HepG2 (cell line): ENCODE results near the gene UQCRC2. TPM values are rescaled to one million over a fixed set of nuclear protein-coding genes. Genes with fewer than 3 reads are reported as not detected.

Experiments used
- FOSL2 ChIP-seq: sonication (generic); formaldehyde crosslinking; IDR thresholded peaks from 2 replicates; pipeline ENCODE4 v1.4.0; 2020; ENCODE audit warnings: missing genetic modification reagents
- JDP2 ChIP-seq: sonication (generic); formaldehyde crosslinking; IDR thresholded peaks from 2 replicates; pipeline ENCODE4 v1.8.1; 2022; ENCODE audit warnings: missing genetic modification reagents, borderline replicate concordance
- NBN ChIP-seq: fragments of 450-650 bp; conservative IDR thresholded peaks from 2 replicates; pipeline ENCODE4 v1.6.1; 2017
- NFIB ChIP-seq: sonication (generic); formaldehyde crosslinking; IDR thresholded peaks from 2 replicates; pipeline ENCODE4 v1.9.0; 2021; ENCODE audit warnings: missing genetic modification reagents, mild to moderate bottlenecking, borderline replicate concordance
- PATZ1 ChIP-seq: sonication (generic); formaldehyde crosslinking; IDR thresholded peaks from 2 replicates; pipeline ENCODE4 v1.4.0; 2020; ENCODE audit warnings: missing genetic modification reagents
- POLR2AphosphoS2 ChIP-seq: IDR thresholded peaks from 2 replicates; pipeline ENCODE4 v1.6.1; 2011; ENCODE audit warnings: low read depth, low read length, improper control_type of control experiment
- SAP130 ChIP-seq: IDR thresholded peaks from 2 replicates; pipeline ENCODE4 v1.6.1; 2016; ENCODE audit warnings: low read depth
- SMAD3 ChIP-seq: sonication (generic); formaldehyde crosslinking; IDR thresholded peaks from 2 replicates; pipeline ENCODE4 v1.4.0; 2020; ENCODE audit warnings: missing genetic modification reagents
- SNRNP70 ChIP-seq: fragments of 200-400 bp; formaldehyde crosslinking; IDR thresholded peaks from 2 replicates; pipeline ENCODE4 v1.6.1; 2017; ENCODE audit warnings: mild to moderate bottlenecking, low read depth, low read length, moderate library complexity
- TCF7 ChIP-seq: sonication (generic); IDR thresholded peaks from 2 replicates; pipeline ENCODE4 v1.6.1; 2016; ENCODE audit warnings: antibody characterized with exemption, low read depth
- TIGD3 ChIP-seq: sonication (generic); formaldehyde crosslinking; IDR thresholded peaks from 2 replicates; pipeline ENCODE4 v1.5.1; 2020; ENCODE audit warnings: mild to moderate bottlenecking, missing genetic modification reagents, borderline replicate concordance
- ZNF251 ChIP-seq: sonication (generic); formaldehyde crosslinking; IDR thresholded peaks from 2 replicates; pipeline ENCODE4 v1.9.0; 2021; ENCODE audit warnings: mild to moderate bottlenecking, missing genetic modification reagents
- ZNF280B ChIP-seq: sonication (generic); formaldehyde crosslinking; IDR thresholded peaks from 2 replicates; pipeline ENCODE4 v1.5.0; 2020; ENCODE audit warnings: missing genetic modification reagents, mild to moderate bottlenecking, borderline replicate concordance
- ZNF282 ChIP-seq: fragments of 450-650 bp; IDR thresholded peaks from 2 replicates; pipeline ENCODE4 v1.6.1; 2018; ENCODE audit not compliant: partially characterized antibody
- ZNF691 ChIP-seq: sonication (generic); formaldehyde crosslinking; IDR thresholded peaks from 2 replicates; pipeline ENCODE4 v1.4.0; 2020; ENCODE audit warnings: missing genetic modification reagents, low read depth, mild to moderate bottlenecking, borderline replicate concordance
- ZNF713 ChIP-seq: sonication (generic); formaldehyde crosslinking; IDR thresholded peaks from 2 replicates; pipeline ENCODE4 v1.4.0; 2020; ENCODE audit warnings: mild to moderate bottlenecking, missing genetic modification reagents
- ZNF724P ChIP-seq: sonication (generic); formaldehyde crosslinking; IDR thresholded peaks from 2 replicates; pipeline ENCODE4 v1.8.0; 2022; ENCODE audit warnings: missing genetic modification reagents, borderline replicate concordance
- polyA plus RNA-seq, 8 experiments: library from polyadenylated mRNA; depleted of rRNA in 3 of 8; stranded (reverse) in 7 of 8; unstranded in 1 of 8; fragments of >200 nt; fragmentation: Illumina TruSeq in 4 of 8; extraction: Trizol in 4 of 8; gene quantifications; 2 replicates each; pipeline versions ENCODE4 v1.2.1 to v1.2.3, GENCODE V29; 2011 to 2016; ENCODE audit warnings: low read depth in 4 of 8, missing spikeins in 1 of 8, mixed read lengths in 1 of 8; ENCODE audit not compliant: insufficient read depth in 1 of 8
- total RNA-seq, 5 experiments: library from RNA; depleted of rRNA; stranded (reverse); fragments of >200 nt; fragmentation: Illumina TruSeq; extraction: Trizol; gene quantifications; 2 replicates each; pipeline ENCODE4 v1.2.3, GENCODE V29; 2016; ENCODE audit warnings: low read depth in 1 of 5
- TF ChIP-seq, protein P1 (sequence below): sonication (generic); formaldehyde crosslinking; IDR thresholded peaks from 2 replicates; pipeline ENCODE4 v1.8.0; 2022; ENCODE audit warnings: missing genetic modification reagents, mild to moderate bottlenecking, inconsistent platforms, borderline replicate concordance
- TF ChIP-seq, protein P2 (sequence below): sonication (generic); formaldehyde crosslinking; IDR thresholded peaks from 2 replicates; pipeline ENCODE4 v1.9.0; 2021; ENCODE audit warnings: missing genetic modification reagents, borderline replicate concordance

Gene UQCRC2
- total and polyA plus RNA-seq, 2 of the 13 experiments (the other 11 are each of a cell fraction or from before 2014, with no cell fraction given) = 442 to 536 TPM

DNA sequence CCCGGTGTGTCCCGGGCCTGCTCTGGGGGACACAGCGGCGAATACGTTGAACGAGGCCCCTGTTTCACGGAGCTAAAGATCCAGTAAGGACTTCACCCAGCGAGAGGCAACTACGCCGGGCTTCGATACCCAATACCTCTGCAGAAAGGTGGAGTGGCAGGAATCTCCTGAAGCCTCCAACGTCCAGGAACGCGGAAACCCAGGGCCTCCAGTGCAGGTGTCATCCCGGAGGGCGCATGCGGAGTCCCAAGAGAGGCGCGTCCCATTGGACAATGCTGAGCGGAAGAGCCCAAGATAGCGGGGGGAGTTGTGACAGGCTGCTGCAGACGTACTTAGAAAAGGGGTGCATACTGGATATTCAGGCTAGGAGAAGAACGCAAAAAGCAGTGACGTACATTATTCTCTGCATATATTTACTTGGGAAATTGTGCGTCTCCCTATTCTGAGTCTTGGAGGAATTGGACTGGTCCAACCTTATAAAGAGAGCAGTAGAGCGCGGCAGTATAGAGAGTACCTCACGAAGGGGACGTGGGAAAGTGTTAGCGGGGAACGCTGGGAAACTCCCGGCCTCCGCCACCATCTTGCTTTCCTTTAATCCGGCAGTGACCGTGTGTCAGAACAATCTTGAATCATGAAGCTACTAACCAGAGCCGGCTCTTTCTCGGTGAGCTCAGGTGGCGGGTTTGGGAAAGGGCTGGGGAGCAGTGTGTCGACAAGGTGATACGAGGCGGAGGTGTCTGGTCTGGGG lies at the start of gene UQCRC2 (continued):
- TF ChIP-seq NFIB (CRISPR knock-in tag) = 0 out of 2 replicates have a peak, but pooled peaks have one; percentile 10
- peak; percentile 94 for TF ChIP-seq SAP130 (CRISPR knock-in tag)
- TF ChIP-seq ZNF282 = no peak
- TF ChIP-seq ZNF724P (CRISPR knock-in tag) = peak; percentile 94; the same call in 1 of the 2 replicates
- TF ChIP-seq NBN = no peak
- TF ChIP-seq ZNF280B = peak; percentile 86; the same call in 1 of the 2 replicates
- TF ChIP-seq ZNF691 = peak; percentile 79; the same call in 1 of the 2 replicates
- no peak; the same call in 1 of the 2 replicates for TF ChIP-seq FOSL2
- TF ChIP-seq TCF7 = no peak
- TF ChIP-seq, protein P1, sequence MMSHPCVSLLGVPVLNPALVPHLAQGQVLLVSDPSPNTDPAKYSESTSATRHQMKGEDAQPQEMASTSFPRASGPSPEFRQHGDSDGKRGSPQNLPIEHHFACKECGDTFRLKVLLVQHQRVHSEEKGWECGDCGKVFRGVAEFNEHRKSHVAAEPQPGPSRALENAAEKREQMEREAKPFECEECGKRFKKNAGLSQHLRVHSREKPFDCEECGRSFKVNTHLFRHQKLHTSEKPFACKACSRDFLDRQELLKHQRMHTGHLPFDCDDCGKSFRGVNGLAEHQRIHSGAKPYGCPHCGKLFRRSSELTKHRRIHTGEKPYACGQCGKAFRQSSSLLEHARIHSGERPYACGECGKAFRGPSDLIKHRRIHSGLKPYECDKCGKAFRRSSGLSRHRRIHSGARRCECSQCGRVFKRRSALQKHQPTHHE (CRISPR knock-in tag) = peak; percentile 85
- TF ChIP-seq SMAD3 (CRISPR knock-in tag) = peak; percentile 93
- no peak; the same call in 1 of the 2 replicates for TF ChIP-seq JDP2 (CRISPR knock-in tag)
- no peak; the same call in 1 of the 2 replicates for TF ChIP-seq PATZ1 (CRISPR knock-in tag)
- TF ChIP-seq, protein P2, sequence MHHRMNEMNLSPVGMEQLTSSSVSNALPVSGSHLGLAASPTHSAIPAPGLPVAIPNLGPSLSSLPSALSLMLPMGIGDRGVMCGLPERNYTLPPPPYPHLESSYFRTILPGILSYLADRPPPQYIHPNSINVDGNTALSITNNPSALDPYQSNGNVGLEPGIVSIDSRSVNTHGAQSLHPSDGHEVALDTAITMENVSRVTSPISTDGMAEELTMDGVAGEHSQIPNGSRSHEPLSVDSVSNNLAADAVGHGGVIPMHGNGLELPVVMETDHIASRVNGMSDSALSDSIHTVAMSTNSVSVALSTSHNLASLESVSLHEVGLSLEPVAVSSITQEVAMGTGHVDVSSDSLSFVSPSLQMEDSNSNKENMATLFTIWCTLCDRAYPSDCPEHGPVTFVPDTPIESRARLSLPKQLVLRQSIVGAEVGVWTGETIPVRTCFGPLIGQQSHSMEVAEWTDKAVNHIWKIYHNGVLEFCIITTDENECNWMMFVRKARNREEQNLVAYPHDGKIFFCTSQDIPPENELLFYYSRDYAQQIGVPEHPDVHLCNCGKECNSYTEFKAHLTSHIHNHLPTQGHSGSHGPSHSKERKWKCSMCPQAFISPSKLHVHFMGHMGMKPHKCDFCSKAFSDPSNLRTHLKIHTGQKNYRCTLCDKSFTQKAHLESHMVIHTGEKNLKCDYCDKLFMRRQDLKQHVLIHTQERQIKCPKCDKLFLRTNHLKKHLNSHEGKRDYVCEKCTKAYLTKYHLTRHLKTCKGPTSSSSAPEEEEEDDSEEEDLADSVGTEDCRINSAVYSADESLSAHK (CRISPR knock-in tag) = 0 out of 2 replicates have a peak, but pooled peaks have one; percentile 46
- TF ChIP-seq ZNF713 (CRISPR knock-in tag) = no peak
- no peak for TF ChIP-seq SNRNP70
- peak; percentile 96; the same call in 1 of the 2 replicates for TF ChIP-seq TIGD3 (CRISPR knock-in tag)
- peak; percentile 78 for TF ChIP-seq POLR2AphosphoS2
- no peak; the same call in 1 of the 2 replicates for TF ChIP-seq ZNF251 (CRISPR knock-in tag)
